GM23338 (cell line): ENCODE data around the gene IGSF5. TPM values are rescaled to one million over a fixed set of nuclear protein-coding genes. Genes with fewer than 3 reads are reported as not detected.

Experiments used
- ATAC-seq: fragments of 200-7000 bp; cut with Tn5 transposase; 3 replicates; pipeline ENCODE4 v1.9.1; 2020
- DNase-seq: peaks from one replicate; pipeline ENCODE4 v3.0.0-alpha.2; 2015; ENCODE audit warnings: low spot score
- H2AFZ ChIP-seq: fragments of 200-600 bp; sonication (generic); 2 replicates; pipeline ENCODE4 v1.8.0; 2016; ENCODE audit warnings: antibody characterized with exemption, mild to moderate bottlenecking, moderate library complexity
- H3F3A ChIP-seq: fragments of 200-600 bp; sonication (generic); replicated peaks from 2 replicates; pipeline ENCODE4 v1.8.0; 2017; ENCODE audit warnings: antibody characterized with exemption, mixed run types, low read depth
- H3K27ac ChIP-seq: fragments of 200-600 bp; sonication (generic); 2 replicates; pipeline ENCODE4 v1.6.1; 2016; ENCODE audit warnings: low read depth
- H3K27me3 ChIP-seq: fragments of 200-600 bp; sonication (generic); 2 replicates; pipeline ENCODE4 v1.8.0; 2016; ENCODE audit warnings: mild to moderate bottlenecking, mixed run types, moderate library complexity; ENCODE audit not compliant: insufficient read depth
- H3K36me3 ChIP-seq: fragments of 200-600 bp; sonication (generic); 2 replicates; pipeline ENCODE4 v1.8.0; 2016; ENCODE audit warnings: mild to moderate bottlenecking; ENCODE audit not compliant: insufficient read depth
- H3K4me1 ChIP-seq: fragments of 200-600 bp; sonication (generic); 2 replicates; pipeline ENCODE4 v1.8.0; 2016; ENCODE audit warnings: mild to moderate bottlenecking, moderate library complexity; ENCODE audit not compliant: insufficient read depth
- H3K4me2 ChIP-seq: fragments of 200-600 bp; sonication (generic); 2 replicates; pipeline ENCODE4 v1.7.1; 2017; ENCODE audit warnings: mixed run types
- H3K4me3 ChIP-seq: fragments of 200-600 bp; sonication (generic); 2 replicates; pipeline ENCODE4 v1.6.1; 2016; ENCODE audit warnings: mixed run types
- H3K79me2 ChIP-seq: fragments of 200-600 bp; sonication (generic); replicated peaks from 2 replicates; pipeline ENCODE4 v1.8.0; 2017; ENCODE audit warnings: mild to moderate bottlenecking; ENCODE audit not compliant: insufficient read depth
- H3K9me2 ChIP-seq: fragments of 200-600 bp; sonication (generic); 2 replicates; pipeline ENCODE4 v1.8.0; 2017; ENCODE audit not compliant: insufficient read depth
- H4K20me1 ChIP-seq: fragments of 200-600 bp; sonication (generic); replicated peaks from 2 replicates; pipeline ENCODE4 v1.8.0; 2017; ENCODE audit warnings: mild to moderate bottlenecking; ENCODE audit not compliant: insufficient read depth
- H3K27ac Mint-ChIP-seq: 2 replicates; pipeline ENCODE4 v1.8.0; 2020; ENCODE audit warnings: inconsistent platforms, mild to moderate bottlenecking, moderate library complexity, mixed read lengths
- H3K27me3 Mint-ChIP-seq: 3 replicates; pipeline ENCODE4 v1.8.0; 2022; ENCODE audit warnings: low read depth, mild to moderate bottlenecking, moderate library complexity, mixed read lengths, inconsistent platforms; ENCODE audit not compliant: insufficient read depth, poor library complexity
- H3K36me3 Mint-ChIP-seq: 3 replicates; pipeline ENCODE4 v1.8.0; 2021; ENCODE audit warnings: low read depth, mild to moderate bottlenecking, inconsistent platforms, moderate library complexity, mixed read lengths
- H3K4me1 Mint-ChIP-seq: 3 replicates; pipeline ENCODE4 v1.8.0; 2020; ENCODE audit warnings: mild to moderate bottlenecking, inconsistent platforms, mixed read lengths
- H3K4me3 Mint-ChIP-seq: 3 replicates; pipeline ENCODE4 v1.8.0; 2021; ENCODE audit warnings: moderate library complexity, mild to moderate bottlenecking, inconsistent platforms, mixed read lengths
- H3K9me3 Mint-ChIP-seq: 3 replicates; pipeline ENCODE4 v1.8.0; 2020; ENCODE audit warnings: moderate library complexity, mild to moderate bottlenecking, inconsistent platforms, mixed read lengths
- CREB1 ChIP-seq: fragments of 250-450 bp; sonication (Bioruptor Pico); IDR thresholded peaks from 2 replicates; pipeline ENCODE4 v1.5.0; 2020; ENCODE audit warnings: low read depth, mild to moderate bottlenecking, moderate library complexity
- CTCF ChIP-seq, 2 experiments: fragments of 200-600 bp in 1 of 2; sonication (generic) in 1 of 2; conservative IDR thresholded peaks; 2 replicates each; pipeline versions ENCODE4 v1.5.1 to v1.6.1; 2016 to 2017; ENCODE audit warnings: antibody characterized with exemption in 2 of 2, low read depth in 2 of 2, mild to moderate bottlenecking in 2 of 2, moderate library complexity in 1 of 2
- ETS1 ChIP-seq: IDR thresholded peaks from 2 replicates; pipeline ENCODE4 v1.6.1; 2016; ENCODE audit warnings: antibody characterized with exemption
- EZH2 ChIP-seq: fragments of 200-600 bp; sonication (generic); IDR thresholded peaks from one replicate; pipeline ENCODE4 v1.8.0; 2017; ENCODE audit warnings: antibody characterized with exemption, mild to moderate bottlenecking, low read depth; ENCODE audit not compliant: unreplicated experiment
- EZH2phosphoT487 ChIP-seq: fragments of 200-600 bp; sonication (generic); IDR thresholded peaks from one replicate; pipeline ENCODE4 v1.8.1; 2018; ENCODE audit warnings: antibody characterized with exemption; ENCODE audit not compliant: unreplicated experiment
- JUNB ChIP-seq: IDR thresholded peaks from one replicate; pipeline ENCODE4 v1.6.1; 2016; ENCODE audit warnings: antibody characterized with exemption; ENCODE audit not compliant: unreplicated experiment
- NANOG ChIP-seq: IDR thresholded peaks from 2 replicates; pipeline ENCODE4 v1.6.1; 2016; ENCODE audit warnings: antibody characterized with exemption, borderline replicate concordance
- POLR2AphosphoS5 ChIP-seq: IDR thresholded peaks from 2 replicates; pipeline ENCODE4 v1.6.1; 2016; ENCODE audit warnings: antibody characterized with exemption, low read depth
- STAT1 ChIP-seq: IDR thresholded peaks from one replicate; pipeline ENCODE4 v1.6.1; 2016; ENCODE audit warnings: antibody characterized with exemption; ENCODE audit not compliant: unreplicated experiment
- ZNF114 ChIP-seq: fragments of 250-450 bp; sonication (Bioruptor Pico); IDR thresholded peaks from 2 replicates; pipeline ENCODE4 v1.5.0; 2020; ENCODE audit warnings: mild to moderate bottlenecking, moderate library complexity
- ZNF331 ChIP-seq: fragments of 250-450 bp; sonication (Bioruptor Pico); IDR thresholded peaks from 2 replicates; pipeline ENCODE4 v1.5.0; 2020; ENCODE audit warnings: low read depth, mild to moderate bottlenecking, moderate library complexity
- ZNF462 ChIP-seq: fragments of 250-450 bp; sonication (Bioruptor Pico); IDR thresholded peaks from 2 replicates; pipeline ENCODE4 v1.5.0; 2020; ENCODE audit warnings: mild to moderate bottlenecking, moderate library complexity
- polyA plus RNA-seq: library from polyadenylated mRNA; unstranded; fragments of >200 nt; fragmentation: Nextera tagmentation; extraction: Ambion mirVana; gene quantifications from 2 replicates; pipeline ENCODE4 v1.2.1, GENCODE V29; 2016
- total RNA-seq: library from RNA; depleted of rRNA; stranded (reverse); fragments of >200 nt; shearing (Covaris generic); gene quantifications from 2 replicates; pipeline ENCODE4 v1.2.3, GENCODE V29; 2014
- TF ChIP-seq, protein P1 (sequence below): IDR thresholded peaks from one replicate; pipeline ENCODE4 v1.6.1; 2018; ENCODE audit warnings: antibody characterized with exemption; ENCODE audit not compliant: unreplicated experiment

Gene IGSF5
- total and polyA plus RNA-seq, 2 experiments from 2014 or later: 4.4 to 10.1 TPM

DNA sequence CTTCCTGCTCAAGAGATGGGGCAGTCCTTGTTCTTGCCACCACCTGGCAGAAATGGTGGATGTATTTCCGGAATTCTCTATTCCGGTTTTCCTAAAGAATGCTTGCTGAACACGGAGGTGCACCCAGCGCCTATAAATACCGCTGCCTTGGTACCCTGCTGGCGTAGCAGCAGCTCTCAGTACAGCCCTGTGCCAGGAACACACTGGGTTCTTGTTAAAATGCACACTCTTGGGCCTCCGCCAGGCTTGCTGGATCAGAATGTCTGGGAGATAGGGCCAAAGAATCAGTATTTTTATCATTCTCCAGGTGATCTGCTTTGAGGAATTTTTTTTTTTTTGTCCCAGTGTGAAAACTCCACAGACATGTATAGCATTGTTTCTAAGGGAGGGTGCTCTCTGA is 54.2 kb downstream of the IGSF5 start:
- Histone ChIP-seq H3K36me3 (no peaks in the 10 kb centered on the region), H3K4me1 (no peaks in the 10 kb centered on the region), H4K20me1 (no peaks in the 10 kb centered on the region), H2AFZ (no peak overlapping the region), H3K4me2 (no peak overlapping the region), H3K79me2 (no peaks in the 10 kb centered on the region), H3K27ac (no peak overlapping the region), H3K9me2 (no peaks in the 10 kb centered on the region; the same call in 1 of the 2 replicates), H3K27me3 (no peaks in the 10 kb centered on the region), H3K4me3 (no peak overlapping the region), H3F3A (no peaks in the 10 kb centered on the region)
- H3K4me3 Mint-ChIP-seq: no peak overlapping the region
- H3K9me3 Mint-ChIP-seq: no peaks in the 10 kb centered on the region
- no peak for TF ChIP-seq EZH2
- TF ChIP-seq CREB1 (CRISPR knock-in tag): no peak
- no peak for TF ChIP-seq EZH2phosphoT487
- TF ChIP-seq ZNF331 (CRISPR knock-in tag): no peak
- TF ChIP-seq CTCF (conservative IDR thresholded peaks at IDR 0.05; ENCODE audit: low read depth in 2 of 2): no peak
- no peak for TF ChIP-seq JUNB
- no peak for TF ChIP-seq ZNF462 (CRISPR knock-in tag)
- TF ChIP-seq, protein P1, sequence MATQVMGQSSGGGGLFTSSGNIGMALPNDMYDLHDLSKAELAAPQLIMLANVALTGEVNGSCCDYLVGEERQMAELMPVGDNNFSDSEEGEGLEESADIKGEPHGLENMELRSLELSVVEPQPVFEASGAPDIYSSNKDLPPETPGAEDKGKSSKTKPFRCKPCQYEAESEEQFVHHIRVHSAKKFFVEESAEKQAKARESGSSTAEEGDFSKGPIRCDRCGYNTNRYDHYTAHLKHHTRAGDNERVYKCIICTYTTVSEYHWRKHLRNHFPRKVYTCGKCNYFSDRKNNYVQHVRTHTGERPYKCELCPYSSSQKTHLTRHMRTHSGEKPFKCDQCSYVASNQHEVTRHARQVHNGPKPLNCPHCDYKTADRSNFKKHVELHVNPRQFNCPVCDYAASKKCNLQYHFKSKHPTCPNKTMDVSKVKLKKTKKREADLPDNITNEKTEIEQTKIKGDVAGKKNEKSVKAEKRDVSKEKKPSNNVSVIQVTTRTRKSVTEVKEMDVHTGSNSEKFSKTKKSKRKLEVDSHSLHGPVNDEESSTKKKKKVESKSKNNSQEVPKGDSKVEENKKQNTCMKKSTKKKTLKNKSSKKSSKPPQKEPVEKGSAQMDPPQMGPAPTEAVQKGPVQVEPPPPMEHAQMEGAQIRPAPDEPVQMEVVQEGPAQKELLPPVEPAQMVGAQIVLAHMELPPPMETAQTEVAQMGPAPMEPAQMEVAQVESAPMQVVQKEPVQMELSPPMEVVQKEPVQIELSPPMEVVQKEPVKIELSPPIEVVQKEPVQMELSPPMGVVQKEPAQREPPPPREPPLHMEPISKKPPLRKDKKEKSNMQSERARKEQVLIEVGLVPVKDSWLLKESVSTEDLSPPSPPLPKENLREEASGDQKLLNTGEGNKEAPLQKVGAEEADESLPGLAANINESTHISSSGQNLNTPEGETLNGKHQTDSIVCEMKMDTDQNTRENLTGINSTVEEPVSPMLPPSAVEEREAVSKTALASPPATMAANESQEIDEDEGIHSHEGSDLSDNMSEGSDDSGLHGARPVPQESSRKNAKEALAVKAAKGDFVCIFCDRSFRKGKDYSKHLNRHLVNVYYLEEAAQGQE: no peak
- TF ChIP-seq NANOG: no peak
- no peak for TF ChIP-seq ZNF114
- no peak for TF ChIP-seq STAT1
- no peak for TF ChIP-seq POLR2AphosphoS5
- no peak for TF ChIP-seq ETS1
- no peak for ATAC-seq
- H3K27me3 Mint-ChIP-seq: peaks cover 8% of the 10 kb centered on the region
- H3K36me3 Mint-ChIP-seq: peaks cover 6% of the 10 kb centered on the region; the same call in 1 of the 3 replicates
- no peak for DNase-seq
- no peaks in the 10 kb centered on the region for H3K4me1 Mint-ChIP-seq
- no peak overlapping the region for H3K27ac Mint-ChIP-seq
